Heart right ventricle (tissue), 16 donors: ENCODE measurements around the gene ENDOV. TPM values are rescaled to one million over a fixed set of nuclear protein-coding genes. Genes with fewer than 3 reads are reported as not detected.

Experiments used
- ATAC-seq, 8 donors: fragments of 200-7000 bp; cut with Tn5 transposase; one replicate each; pipeline ENCODE4 v1.9.1; 2020; ENCODE audit warnings: mild to moderate bottlenecking in 8 of 8, moderate library complexity in 8 of 8, moderate number of reproducible peaks in 1 of 8
- DNase-seq, 2 donors: peaks; one replicate each; pipeline ENCODE4 v3.0.0-alpha.2; 2020
- H3K27ac ChIP-seq, 10 donors: fragments of 200-600 bp; sonication (generic) in 2 of 10; one replicate each; pipeline versions ENCODE4 v1.5.0 to v1.8.0; 2020 to 2022; ENCODE audit warnings: mild to moderate bottlenecking in 3 of 10
- H3K27me3 ChIP-seq, 7 donors: fragments of 200-600 bp; one replicate each; pipeline ENCODE4 v1.8.0; 2021 to 2022; ENCODE audit warnings: mild to moderate bottlenecking in 2 of 7
- H3K36me3 ChIP-seq, 9 donors: fragments of 200-600 bp; sonication (generic) in 1 of 9; one replicate each; pipeline versions ENCODE4 v1.5.0 to v1.8.0; 2020 to 2022; ENCODE audit warnings: mild to moderate bottlenecking in 2 of 9
- H3K4me1 ChIP-seq, 9 donors: fragments of 200-600 bp; sonication (generic) in 1 of 9; one replicate each; pipeline versions ENCODE4 v1.5.0 to v1.8.0; 2020 to 2022; ENCODE audit warnings: mild to moderate bottlenecking in 4 of 9
- H3K4me3 ChIP-seq, 10 donors: fragments of 200-600 bp; sonication (generic) in 2 of 10; one replicate each; pipeline versions ENCODE4 v1.5.0 to v1.8.0; 2020 to 2022; ENCODE audit warnings: mild to moderate bottlenecking in 7 of 10, moderate library complexity in 2 of 10
- H3K9me3 ChIP-seq, 11 donors: fragments of 200-600 bp in 10 of 11; sonication (generic) in 2 of 11; one replicate each; pipeline versions ENCODE4 v1.5.0 to v1.8.0; 2013 to 2022; ENCODE audit warnings: mild to moderate bottlenecking in 2 of 11, control low read depth in 1 of 11, moderate library complexity in 1 of 11
- WGBS, 2 donors: extraction: QIAGEN DNeasy Blood & Tissue Kit; methylation state at CpG; one replicate each; pipeline ENCODE4 v1.1.7; 2013; ENCODE audit warnings: inconsistent platforms in 1 of 2; 5-methylcytosine and 5-hydroxymethylcytosine counted together
- intact Hi-C, 10 donors: fragments of 100-400 bp; cut with DNase I; formaldehyde crosslinking; loops; one replicate each; pipeline versions ENCODE4 v1.11.1 to v1.14.2; 2022
- polyA plus RNA-seq, 2 donors: library from polyadenylated mRNA; stranded (reverse); fragments of 200-250 nt; gene quantifications; one replicate each; pipeline ENCODE4 v1.2.3, GENCODE V29; 2013
- total RNA-seq, 10 donors: library from RNA; stranded (reverse); fragmentation: NEBNext Ultra II Directional in 3 of 10; extraction: Animal tissue kit (Norgen Biotek cat#: 25700) in 3 of 10; gene quantifications; one replicate each; pipeline versions ENCODE4 v1.2.1 to v1.2.4, GENCODE V29; 2021 to 2023
- TF ChIP-seq, protein P1 (sequence below), 9 donors: fragments of 200-600 bp; sonication (generic) in 2 of 9; IDR thresholded peaks; one replicate each; pipeline versions ENCODE4 v1.5.0 to v1.8.0; 2021 to 2022; ENCODE audit warnings: antibody characterized with exemption in 9 of 9, mild to moderate bottlenecking in 5 of 9, moderate library complexity in 1 of 9
- donor health status: Arrhythmogenic right ventricular cardiomyopathy.
- donor health status: ischemic (EF 13 %, LVEDD 7.1; RV severe dilation, severe dysfunction).
- donor health status: healthy with polysubstance abuse.
- donor health status: DM: no; HTN: yes; CAD: no.
- donor health status: DM: no; HTN: no; CAD: no.
- donor health status: ischemic (EF 25% LVEDD 6.9; RV normal size, moderate dysfunction).
- donor health status: ischemic (EF 25% LVEDD 5.7; RV mildly dilated, moderate dysfunction).
- donor health status: healthy.
- donor health status: DM: yes; HTN: yes; CAD: no.
- donor health status: Ischemic cardiomyopathy.
- donor health status: ischemic (EF 35%, LVEDD 5.7; RV mildly dilated, moderate dysfunction).
- donor health status: nonischemic (EF 11% LVEDD 7.7; RV severe dilation, severe dysfunction).
- donor health status: DM: yes; HTN: yes; CAD: no.
- donor health status: PGD.
- donor health status: ischemic (EF 29% LVEDD 5.4; RV normal size, mild dysfunction).
- donor health status: nonischemic (EF 23%, LVEDD 6.1; RV moderate dilation, normal function).

Gene ENDOV
- total and polyA plus RNA-seq, 12 donors, result 7.7 to 19.9 (median 12.6) TPM

GRCh38 chr17:80449194-80449929 is 34.4 kb downstream of the ENDOV start:
- intact Hi-C loops, result no loop called here
- Histone ChIP-seq H3K9me3 (no peaks in the 10 kb centered on the region), H3K27me3 (peaks cover 0 to 13% (median 0%) of the 10 kb centered on the region in 7 donors), H3K4me3 (no peak overlapping the region), H3K4me1 (peaks cover 2 to 13% (median 7%) of the 10 kb centered on the region in 9 donors), H3K27ac (no peak overlapping the region), H3K36me3 (no peaks in the 10 kb centered on the region)
- DNase-seq (no peak), ATAC-seq (no peak)
- WGBS, 2 donors, result 83 to 85% methylated on average over 27 of the region's 27 CpGs
- TF ChIP-seq, protein P1, sequence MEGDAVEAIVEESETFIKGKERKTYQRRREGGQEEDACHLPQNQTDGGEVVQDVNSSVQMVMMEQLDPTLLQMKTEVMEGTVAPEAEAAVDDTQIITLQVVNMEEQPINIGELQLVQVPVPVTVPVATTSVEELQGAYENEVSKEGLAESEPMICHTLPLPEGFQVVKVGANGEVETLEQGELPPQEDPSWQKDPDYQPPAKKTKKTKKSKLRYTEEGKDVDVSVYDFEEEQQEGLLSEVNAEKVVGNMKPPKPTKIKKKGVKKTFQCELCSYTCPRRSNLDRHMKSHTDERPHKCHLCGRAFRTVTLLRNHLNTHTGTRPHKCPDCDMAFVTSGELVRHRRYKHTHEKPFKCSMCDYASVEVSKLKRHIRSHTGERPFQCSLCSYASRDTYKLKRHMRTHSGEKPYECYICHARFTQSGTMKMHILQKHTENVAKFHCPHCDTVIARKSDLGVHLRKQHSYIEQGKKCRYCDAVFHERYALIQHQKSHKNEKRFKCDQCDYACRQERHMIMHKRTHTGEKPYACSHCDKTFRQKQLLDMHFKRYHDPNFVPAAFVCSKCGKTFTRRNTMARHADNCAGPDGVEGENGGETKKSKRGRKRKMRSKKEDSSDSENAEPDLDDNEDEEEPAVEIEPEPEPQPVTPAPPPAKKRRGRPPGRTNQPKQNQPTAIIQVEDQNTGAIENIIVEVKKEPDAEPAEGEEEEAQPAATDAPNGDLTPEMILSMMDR (IDR thresholded peaks at IDR 0.05), result no peak

GRCh38 chr17:80449930-80450576 is 35.1 kb downstream of the ENDOV start:
- 42 to 43% methylated on average over 18 of the region's 18 CpGs for WGBS, 2 donors
- H3K4me1 ChIP-seq, result peaks cover 2 to 13% (median 7%) of the 10 kb centered on the region in 9 donors
- no peak overlapping the region for H3K27ac ChIP-seq
- H3K4me3 ChIP-seq, result no peak overlapping the region
- intact Hi-C loops, result loop anchor here in 2 of 10 donors (10.0 kb wide), 1 partner anchor 95 kb away; the partner anchor contains the start of gene RPTOR (in 2 of the 2)
- DNase-seq (no peak), ATAC-seq (no peak)
- TF ChIP-seq, protein P1 (IDR thresholded peaks at IDR 0.05), result no peak
- no peaks in the 10 kb centered on the region for H3K9me3 ChIP-seq
- H3K27me3 ChIP-seq, result peaks cover 0 to 6% (median 0%) of the 10 kb centered on the region in 7 donors
- H3K36me3 ChIP-seq, result no peaks in the 10 kb centered on the region

DNA sequence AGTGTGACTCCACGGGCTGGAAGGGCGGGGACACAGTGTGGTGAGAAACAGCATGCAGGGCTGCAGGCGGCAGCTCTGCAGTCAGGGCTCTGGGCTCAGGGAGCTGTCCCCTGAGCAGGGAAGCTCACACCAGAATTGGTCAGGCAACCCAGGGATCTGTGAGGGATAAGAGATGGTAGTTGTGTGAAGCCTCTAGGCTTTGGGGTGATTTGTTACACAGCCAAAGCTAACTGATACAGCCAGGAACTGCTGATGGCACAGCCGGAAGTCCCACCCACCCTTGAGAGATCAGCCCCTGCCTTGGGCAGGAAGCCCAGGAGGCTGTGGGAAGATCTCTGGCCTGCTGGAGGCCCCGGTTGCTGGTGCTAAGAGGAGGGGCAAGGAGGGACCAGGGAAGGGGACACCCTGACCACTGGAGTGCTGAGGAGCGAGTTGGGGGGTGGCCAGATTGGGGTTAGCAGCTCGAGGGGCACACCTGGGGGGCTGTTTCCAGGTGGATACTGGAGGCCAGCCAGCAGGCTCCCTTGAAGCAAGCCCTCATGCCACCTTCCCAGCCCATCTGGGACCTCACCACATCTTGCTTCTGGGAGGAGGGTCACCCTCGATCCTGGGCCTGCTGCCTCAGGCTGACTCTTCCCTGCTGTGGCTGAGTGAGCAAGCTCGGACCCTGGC is 36.3 kb downstream of the ENDOV start:
- peaks cover 7 to 25% (median 17%) of the 10 kb centered on the region in 9 donors for H3K4me1 ChIP-seq
- no peaks in the 10 kb centered on the region for H3K27me3 ChIP-seq
- DNase-seq, result no peak
- no peak overlapping the region for H3K27ac ChIP-seq
- intact Hi-C loops, result loop anchor here in 2 of 10 donors (10.0 kb wide), 1 partner anchor 94 kb away; the partner anchor contains the start of gene RPTOR (in 2 of the 2)
- TF ChIP-seq, protein P1 (IDR thresholded peaks at IDR 0.05), result no peak
- H3K36me3 ChIP-seq, result no peaks in the 10 kb centered on the region
- no peak overlapping the region for H3K4me3 ChIP-seq
- WGBS, 2 donors, result 77 to 85% methylated on average over 9 of the region's 9 CpGs
- no peak for ATAC-seq
- H3K9me3 ChIP-seq, result no peaks in the 10 kb centered on the region
